Activated CD4-positive, alpha-beta T cell treated with anti-CD3 and anti-CD28 coated beads, Interleukin-2, amount 50 U/mL, for 48 hours (primary cell): ENCODE results near the gene CNIH2.
A peak's percentile ranks its signal among the peaks of the same experiment; 100 is the strongest.
"Not testable (repeated sequence)": the region's sequence is repeated elsewhere in the genome, so short reads cannot be mapped to it uniquely, and the experiment has no call there.

Experiments
- DNase-seq, 2 experiments: peaks; one replicate each; pipeline ENCODE4 v3.0.0-alpha.2; 2020

CNIH2 gene

GRCh38 chr11:66259956-66260355 lies 18.0 kb upstream of the CNIH2 start:
- DNase-seq = no peak

GRCh38 chr11:66261578-66261977 lies 16.4 kb upstream of the CNIH2 start:
- DNase-seq = no peak

DNA sequence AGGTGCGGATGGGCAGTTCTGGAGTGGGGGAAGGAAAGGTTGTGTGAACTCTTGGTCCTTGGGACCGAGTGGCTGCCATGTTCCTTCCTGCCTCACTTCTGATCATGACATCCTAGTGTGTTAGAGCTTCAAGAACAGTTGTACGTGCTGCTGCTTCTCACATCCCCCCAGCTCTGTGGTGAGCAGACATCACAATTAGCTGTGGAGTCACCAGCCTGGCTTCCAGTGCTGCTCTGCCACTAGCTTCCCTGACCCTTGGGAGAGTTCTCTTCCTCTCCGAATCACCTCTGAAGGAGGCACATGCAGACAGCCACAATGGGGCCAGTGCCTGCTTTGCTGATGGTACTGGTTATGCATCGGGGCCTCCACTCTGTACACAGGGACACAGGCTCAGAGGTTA lies 15.8 kb upstream of the CNIH2 start:
- DNase-seq = no peak

DNA sequence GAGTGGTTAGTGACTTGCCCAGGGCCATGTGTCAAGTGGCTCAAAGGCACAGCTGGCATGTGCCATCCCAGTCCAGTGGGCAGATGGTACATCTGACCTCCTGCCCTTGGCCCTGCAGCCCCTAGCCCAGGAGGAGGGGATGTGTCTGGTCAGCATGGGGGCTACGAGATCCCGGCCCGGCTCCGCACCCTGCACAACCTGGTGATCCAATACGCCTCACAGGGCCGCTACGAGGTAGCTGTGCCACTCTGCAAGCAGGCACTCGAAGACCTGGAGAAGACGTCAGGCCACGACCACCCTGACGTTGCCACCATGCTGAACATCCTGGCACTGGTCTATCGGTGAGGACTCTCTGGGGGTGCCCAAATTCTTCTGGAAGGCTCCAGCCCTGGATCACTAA lies 15.3 kb upstream of the CNIH2 start:
- no peak for DNase-seq

DNA sequence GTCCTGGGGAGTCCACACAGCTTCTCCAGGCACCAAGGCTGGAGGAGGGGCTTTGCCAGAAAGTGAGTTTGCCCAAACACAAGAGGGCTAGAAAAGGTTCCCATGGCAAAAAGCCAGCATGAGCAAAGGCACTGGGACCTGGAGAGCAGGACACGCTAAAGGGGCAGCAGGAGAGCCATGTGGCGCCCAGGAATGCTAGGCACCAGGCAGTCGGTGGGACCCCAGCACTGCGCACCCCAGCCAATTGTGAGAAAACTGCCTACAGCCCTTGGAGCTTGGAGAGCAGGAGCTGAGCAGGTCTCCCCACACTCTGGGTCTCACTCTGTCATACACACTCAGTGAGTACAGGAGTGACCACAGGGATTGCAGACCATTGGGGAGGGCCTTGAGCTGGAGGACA lies 14.7 kb upstream of the CNIH2 start:
- no peak for DNase-seq

- no peak for DNase-seq
Observed at GRCh38 chr11:66263785-66264184, 14.2 kb upstream of the CNIH2 start.

DNA sequence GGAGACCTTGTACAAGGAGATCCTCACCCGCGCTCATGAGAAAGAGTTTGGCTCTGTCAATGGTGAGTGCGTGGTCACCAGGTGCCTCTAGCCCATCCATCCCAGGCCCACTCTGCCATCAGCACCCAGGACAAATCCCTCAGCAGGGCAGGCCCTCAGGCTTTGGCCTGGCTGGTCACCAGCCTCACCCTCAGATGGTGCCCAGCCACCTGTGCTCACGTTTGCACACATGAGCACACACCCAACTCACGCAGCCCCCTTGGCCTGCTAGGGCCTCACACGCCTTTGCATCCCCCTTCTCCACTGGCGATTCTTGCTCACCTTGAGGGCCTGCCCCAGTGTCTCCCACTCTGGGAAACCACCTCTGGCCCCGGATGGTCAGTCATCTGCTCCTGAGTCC lies 13.6 kb upstream of the CNIH2 start:
- no peak for DNase-seq

DNA sequence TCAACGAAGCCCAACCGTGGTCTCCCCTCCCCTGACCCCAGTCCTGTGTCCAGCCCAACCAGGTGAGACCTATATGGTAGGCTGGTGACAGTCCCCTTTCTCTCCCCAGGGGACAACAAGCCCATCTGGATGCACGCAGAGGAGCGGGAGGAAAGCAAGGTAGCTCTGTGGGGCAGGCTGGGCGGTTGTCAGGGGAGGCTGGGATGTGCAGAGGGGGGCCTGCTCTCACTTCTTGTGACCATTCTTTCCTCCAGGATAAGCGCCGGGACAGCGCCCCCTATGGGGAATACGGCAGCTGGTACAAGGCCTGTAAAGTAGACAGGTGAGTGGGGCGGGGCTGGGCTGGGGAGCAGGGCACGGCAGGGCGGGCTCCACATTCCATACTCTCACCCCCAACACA lies 13.1 kb upstream of the CNIH2 start:
- DNase-seq = peak; percentile 54 to 61

GRCh38 chr11:66265531-66266377 lies 12.2 kb upstream of the CNIH2 start:
- DNase-seq = no peak

DNA sequence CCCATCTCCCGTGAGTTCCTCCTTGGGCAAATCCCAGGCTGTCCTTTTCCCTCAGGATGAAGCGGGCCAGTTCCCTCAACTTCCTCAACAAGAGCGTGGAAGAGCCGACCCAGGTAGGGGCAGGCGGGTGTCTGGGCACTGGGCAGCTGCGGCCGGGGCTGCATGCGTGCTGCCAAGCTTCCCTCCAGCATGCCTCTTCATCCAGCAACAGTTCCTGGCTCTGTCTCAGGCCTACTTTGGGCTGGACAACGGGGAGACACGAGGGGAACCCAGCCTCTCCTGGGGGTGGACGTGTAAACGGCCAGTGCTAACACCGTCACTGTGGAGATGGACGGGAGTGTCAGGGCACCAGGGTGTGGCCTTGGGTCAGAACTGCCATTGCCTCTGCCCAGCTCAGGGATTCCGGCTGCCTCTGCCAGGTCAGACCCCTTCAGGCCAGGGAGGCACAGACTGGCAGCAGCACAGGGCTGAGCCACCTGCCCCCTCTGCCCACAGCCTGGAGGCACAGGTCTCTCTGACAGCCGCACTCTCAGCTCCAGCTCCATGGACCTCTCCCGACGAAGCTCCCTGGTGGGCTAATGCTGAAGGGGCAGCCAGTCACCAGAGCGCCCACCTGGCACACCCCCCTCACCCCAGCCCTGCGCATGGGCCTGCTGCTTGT lies 11.5 kb upstream of the CNIH2 start:
- DNase-seq = no peak

DNA sequence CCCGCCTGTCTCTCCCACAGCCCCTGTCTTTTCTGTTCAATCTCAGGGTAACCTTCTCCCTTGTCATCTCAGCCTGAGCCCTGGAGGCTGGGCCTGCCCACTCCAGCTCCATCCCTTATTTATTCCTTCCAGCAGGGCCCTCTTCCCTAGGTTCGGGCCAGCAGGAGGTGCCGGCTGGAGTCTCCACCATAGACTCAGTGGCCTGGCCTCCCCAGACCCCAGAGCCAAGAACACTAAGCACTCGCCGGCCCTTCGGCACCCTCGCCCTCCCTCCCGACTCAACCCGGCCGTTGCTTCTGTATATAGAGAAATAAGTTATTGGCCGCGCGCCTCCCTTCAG lies 11.0 kb upstream of the CNIH2 start:
- DNase-seq = no peak

DNA sequence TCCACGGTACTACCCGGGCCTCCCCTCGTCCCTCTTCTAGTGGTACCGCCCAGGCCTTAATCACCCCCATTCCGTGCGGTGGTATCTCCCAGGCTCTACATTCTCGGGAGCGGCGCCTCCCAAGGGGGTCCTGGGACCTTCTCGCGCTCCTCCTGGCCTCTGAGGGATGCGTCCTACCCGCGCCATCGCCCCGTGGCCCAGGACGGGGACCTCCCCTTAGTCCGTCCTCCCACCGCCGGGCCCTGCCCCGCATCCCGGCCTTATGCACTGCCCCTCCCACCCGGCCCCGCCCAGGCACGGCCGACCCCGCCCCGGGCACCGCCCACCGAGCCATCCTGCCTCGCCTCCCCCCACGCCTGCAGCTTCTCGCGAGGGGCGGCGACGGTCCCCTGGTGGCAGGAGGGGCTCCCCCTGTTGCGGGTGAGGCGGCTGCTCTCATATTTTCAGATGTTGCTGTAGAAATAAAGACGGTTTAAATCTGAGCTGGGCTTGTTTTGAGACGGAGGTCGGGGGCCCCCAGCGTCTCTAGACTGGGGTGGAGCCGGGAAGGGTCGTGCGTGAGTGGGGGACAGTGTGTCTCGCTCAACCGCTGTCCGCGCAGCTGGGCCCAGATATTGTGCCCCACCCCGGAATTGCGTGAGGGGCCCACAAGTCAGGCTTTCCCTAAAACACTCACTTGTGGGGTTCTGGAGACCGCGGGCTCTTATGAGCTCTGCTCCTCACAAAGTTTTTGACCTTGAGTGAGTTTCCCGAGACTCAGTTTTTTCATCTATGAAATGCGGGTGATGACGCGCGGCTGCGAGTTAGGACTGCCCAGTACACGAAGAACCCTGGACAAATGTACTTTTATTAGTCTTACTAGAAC lies 10.4 kb upstream of the CNIH2 start:
- peak; percentile 88 for DNase-seq

GRCh38 chr11:66268244-66268951 lies 9.6 kb upstream of the CNIH2 start, which contains the start of gene RAB1B:
RAB1B (plus strand) TSS chr11:66268639; CDS start chr11:66268680, 41 bp downstream.
- DNase-seq = peak; percentile 99 to 100

GRCh38 chr11:66268952-66269905 lies 8.7 kb upstream of the CNIH2 start:
- peak in 1 of 2 experiments; percentile 36 for DNase-seq

GRCh38 chr11:66271816-66272215 lies 6.2 kb upstream of the CNIH2 start:
- DNase-seq = no peak

GRCh38 chr11:66272596-66272995 lies 5.4 kb upstream of the CNIH2 start:
- no peak for DNase-seq

GRCh38 chr11:66274219-66274618 lies 3.8 kb upstream of the CNIH2 start:
- no peak for DNase-seq

- no peak for DNase-seq
Observed at GRCh38 chr11:66275396-66275795, 2.6 kb upstream of the CNIH2 start.

- no peak for DNase-seq
Observed at GRCh38 chr11:66275984-66276612, 1.9 kb upstream of the CNIH2 start.

DNA sequence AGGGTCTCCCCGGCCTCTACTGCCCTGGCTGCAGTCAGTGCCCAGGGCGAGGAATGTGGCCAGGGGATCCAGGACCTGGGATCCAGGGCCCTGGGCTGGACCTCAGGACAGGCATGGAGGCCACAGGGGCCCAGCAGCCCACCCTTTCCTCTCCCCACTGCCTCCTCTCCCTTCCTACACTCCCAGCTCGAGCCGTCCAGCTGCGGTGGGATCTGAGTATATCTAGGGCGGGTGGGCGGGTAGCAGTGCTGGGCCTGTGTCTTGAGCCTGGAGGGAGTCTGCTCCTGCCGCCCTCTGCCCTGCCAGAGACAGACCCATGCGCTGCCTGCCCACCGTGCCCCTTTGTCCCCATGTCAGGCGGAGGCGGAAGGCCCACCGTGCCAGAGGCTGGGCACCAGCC lies 1.4 kb upstream of the CNIH2 start:
- DNase-seq = not testable (repeated sequence)

GRCh38 chr11:66277064-66277463 lies 911 bp upstream of the CNIH2 start:
- not testable (repeated sequence) for DNase-seq
